Measurements from ENCODE around the gene RAP1GAP. TPM values are rescaled to one million over a fixed set of nuclear protein-coding genes. Genes with fewer than 3 reads are reported as not detected.

RAP1GAP gene
- total and polyA plus RNA-seq, 9 of the 15 experiments (the other 6 are each of a cell fraction or from before 2014, with no cell fraction given) = 0.29 to 30.2 (median 19.2) TPM

DNA sequence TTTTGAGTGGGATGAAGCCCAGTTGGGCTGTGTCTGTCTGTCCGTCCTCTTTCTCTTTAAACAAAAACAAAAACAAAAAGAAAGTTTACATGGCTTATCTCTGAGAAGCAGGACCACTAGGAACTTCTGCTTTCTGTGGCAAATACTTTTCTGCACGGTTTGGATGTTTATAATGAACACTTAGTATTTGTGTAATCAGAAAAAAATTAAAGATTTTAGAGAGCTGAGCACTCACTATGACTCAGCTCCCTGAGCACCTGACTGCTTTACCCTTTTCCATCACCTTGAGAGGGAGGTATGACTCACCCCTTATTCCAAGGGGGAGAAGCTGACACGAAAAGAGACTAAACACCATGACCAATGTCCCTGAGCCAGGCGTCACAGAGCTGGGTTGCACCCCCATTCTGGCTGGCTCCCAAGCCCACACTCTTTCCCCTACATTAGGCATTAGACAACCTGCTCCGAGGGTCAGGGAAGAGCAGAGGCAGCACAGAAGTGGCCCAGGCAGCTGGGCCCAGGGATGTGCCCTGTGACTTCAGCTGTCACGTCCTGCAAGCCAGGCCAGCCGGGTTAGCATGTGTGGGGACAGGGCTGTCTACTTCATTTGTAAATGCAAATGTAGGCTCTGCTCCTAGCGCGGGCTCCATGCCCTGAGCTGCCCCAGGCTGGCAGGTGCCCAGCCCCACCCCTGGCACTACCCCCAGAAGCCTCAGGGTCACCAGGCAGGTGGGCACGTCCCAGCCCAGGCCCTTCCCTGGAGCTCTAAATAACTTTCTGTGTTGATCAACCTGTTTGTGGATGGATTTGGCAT lies 30.4 kb downstream of the RAP1GAP start (continued):
- TF ChIP-seq, protein P1, sequence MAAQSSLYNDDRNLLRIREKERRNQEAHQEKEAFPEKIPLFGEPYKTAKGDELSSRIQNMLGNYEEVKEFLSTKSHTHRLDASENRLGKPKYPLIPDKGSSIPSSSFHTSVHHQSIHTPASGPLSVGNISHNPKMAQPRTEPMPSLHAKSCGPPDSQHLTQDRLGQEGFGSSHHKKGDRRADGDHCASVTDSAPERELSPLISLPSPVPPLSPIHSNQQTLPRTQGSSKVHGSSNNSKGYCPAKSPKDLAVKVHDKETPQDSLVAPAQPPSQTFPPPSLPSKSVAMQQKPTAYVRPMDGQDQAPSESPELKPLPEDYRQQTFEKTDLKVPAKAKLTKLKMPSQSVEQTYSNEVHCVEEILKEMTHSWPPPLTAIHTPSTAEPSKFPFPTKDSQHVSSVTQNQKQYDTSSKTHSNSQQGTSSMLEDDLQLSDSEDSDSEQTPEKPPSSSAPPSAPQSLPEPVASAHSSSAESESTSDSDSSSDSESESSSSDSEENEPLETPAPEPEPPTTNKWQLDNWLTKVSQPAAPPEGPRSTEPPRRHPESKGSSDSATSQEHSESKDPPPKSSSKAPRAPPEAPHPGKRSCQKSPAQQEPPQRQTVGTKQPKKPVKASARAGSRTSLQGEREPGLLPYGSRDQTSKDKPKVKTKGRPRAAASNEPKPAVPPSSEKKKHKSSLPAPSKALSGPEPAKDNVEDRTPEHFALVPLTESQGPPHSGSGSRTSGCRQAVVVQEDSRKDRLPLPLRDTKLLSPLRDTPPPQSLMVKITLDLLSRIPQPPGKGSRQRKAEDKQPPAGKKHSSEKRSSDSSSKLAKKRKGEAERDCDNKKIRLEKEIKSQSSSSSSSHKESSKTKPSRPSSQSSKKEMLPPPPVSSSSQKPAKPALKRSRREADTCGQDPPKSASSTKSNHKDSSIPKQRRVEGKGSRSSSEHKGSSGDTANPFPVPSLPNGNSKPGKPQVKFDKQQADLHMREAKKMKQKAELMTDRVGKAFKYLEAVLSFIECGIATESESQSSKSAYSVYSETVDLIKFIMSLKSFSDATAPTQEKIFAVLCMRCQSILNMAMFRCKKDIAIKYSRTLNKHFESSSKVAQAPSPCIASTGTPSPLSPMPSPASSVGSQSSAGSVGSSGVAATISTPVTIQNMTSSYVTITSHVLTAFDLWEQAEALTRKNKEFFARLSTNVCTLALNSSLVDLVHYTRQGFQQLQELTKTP (IDR thresholded peaks at IDR 0.05; ENCODE audit: low read depth in 1 of 2, partially characterized antibody in 2 of 2) = peak in 1 of 2 experiments; percentile 15
- TF ChIP-seq NFIX (CRISPR knock-in tag; IDR thresholded peaks at IDR 0.05; ENCODE audit: low read depth) = no peak
- no peak for TF ChIP-seq ZC3H4 (CRISPR knock-in tag; IDR thresholded peaks at IDR 0.05; ENCODE audit: borderline replicate concordance)
- TF ChIP-seq HDGF (IDR thresholded peaks at IDR 0.05) = peak; percentile 49
- peak; percentile 36; the same call in 1 of the 2 replicates for TF ChIP-seq DMBX1 (CRISPR knock-in tag; IDR thresholded peaks at IDR 0.05; ENCODE audit: borderline replicate concordance)
- no peak for TF ChIP-seq BRCA1 (IDR thresholded peaks at IDR 0.05)
- TF ChIP-seq BRCA1 (CRISPR knock-in tag; IDR thresholded peaks at IDR 0.05) = no peak
- TF ChIP-seq GATAD2A (IDR thresholded peaks at IDR 0.05) = 0 out of 2 replicates have a peak, but pooled peaks have one; percentile 32
- no peak for TF ChIP-seq ZNF764 (CRISPR knock-in tag; IDR thresholded peaks at IDR 0.05; ENCODE audit: low read depth)
- TF ChIP-seq ZNF253 (CRISPR knock-in tag; conservative IDR thresholded peaks at IDR 0.05) = no peak
- TF ChIP-seq FUS (optimal IDR thresholded peaks at IDR 0.05; ENCODE audit: low read depth, low read length) = no peak
- TF ChIP-seq FOXA3 (CRISPR knock-in tag; conservative IDR thresholded peaks at IDR 0.05 in 1 of 2, IDR thresholded peaks at IDR 0.05 in 1 of 2) = peak in 1 of 2 experiments; percentile 55; a peak in 3 of 4 replicates
- no peak for TF ChIP-seq NFYB (IDR thresholded peaks at IDR 0.05; ENCODE audit: extremely low read depth, insufficient read length)
- no peak for TF ChIP-seq TAF1 (IDR thresholded peaks at IDR 0.05; ENCODE audit: control insufficient read depth, extremely low read depth, insufficient read depth, low read length, severe bottlenecking)
- TF ChIP-seq ZNF766 (CRISPR knock-in tag; conservative IDR thresholded peaks at IDR 0.05) = peak; percentile 52; the same call in 1 of the 2 replicates
- TF ChIP-seq, protein P2, sequence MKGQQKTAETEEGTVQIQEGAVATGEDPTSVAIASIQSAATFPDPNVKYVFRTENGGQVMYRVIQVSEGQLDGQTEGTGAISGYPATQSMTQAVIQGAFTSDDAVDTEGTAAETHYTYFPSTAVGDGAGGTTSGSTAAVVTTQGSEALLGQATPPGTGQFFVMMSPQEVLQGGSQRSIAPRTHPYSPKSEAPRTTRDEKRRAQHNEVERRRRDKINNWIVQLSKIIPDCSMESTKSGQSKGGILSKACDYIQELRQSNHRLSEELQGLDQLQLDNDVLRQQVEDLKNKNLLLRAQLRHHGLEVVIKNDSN (CRISPR knock-in tag; IDR thresholded peaks at IDR 0.05) = 0 out of 2 replicates have a peak, but pooled peaks have one; percentile 38
- TF ChIP-seq EP300 (IDR thresholded peaks at IDR 0.05; ENCODE audit: low read length) = peak; percentile 72
- TF ChIP-seq, protein P3, sequence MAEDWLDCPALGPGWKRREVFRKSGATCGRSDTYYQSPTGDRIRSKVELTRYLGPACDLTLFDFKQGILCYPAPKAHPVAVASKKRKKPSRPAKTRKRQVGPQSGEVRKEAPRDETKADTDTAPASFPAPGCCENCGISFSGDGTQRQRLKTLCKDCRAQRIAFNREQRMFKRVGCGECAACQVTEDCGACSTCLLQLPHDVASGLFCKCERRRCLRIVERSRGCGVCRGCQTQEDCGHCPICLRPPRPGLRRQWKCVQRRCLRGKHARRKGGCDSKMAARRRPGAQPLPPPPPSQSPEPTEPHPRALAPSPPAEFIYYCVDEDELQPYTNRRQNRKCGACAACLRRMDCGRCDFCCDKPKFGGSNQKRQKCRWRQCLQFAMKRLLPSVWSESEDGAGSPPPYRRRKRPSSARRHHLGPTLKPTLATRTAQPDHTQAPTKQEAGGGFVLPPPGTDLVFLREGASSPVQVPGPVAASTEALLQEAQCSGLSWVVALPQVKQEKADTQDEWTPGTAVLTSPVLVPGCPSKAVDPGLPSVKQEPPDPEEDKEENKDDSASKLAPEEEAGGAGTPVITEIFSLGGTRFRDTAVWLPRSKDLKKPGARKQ (CRISPR knock-in tag; IDR thresholded peaks at IDR 0.05) = no peak
- TF ChIP-seq EWSR1 (IDR thresholded peaks at IDR 0.05; ENCODE audit: borderline replicate concordance, low read depth, partially characterized antibody) = no peak
- TF ChIP-seq ZNF175 (CRISPR knock-in tag; IDR thresholded peaks at IDR 0.05; ENCODE audit: low read depth) = no peak
- TF ChIP-seq ZBTB7A (IDR thresholded peaks at IDR 0.05; ENCODE audit: borderline replicate concordance, control insufficient read depth, low read depth, low read length) = no peak

All from K562 (cell line).